B cell (primary cell): ENCODE results near the gene TSPAN5. TPM values are rescaled to one million over a fixed set of nuclear protein-coding genes. Genes with fewer than 3 reads are reported as not detected.

ENCODE experiments used
- ATAC-seq: fragments of 200-7000 bp; cut with Tn5 transposase; one replicate; pipeline ENCODE4 v1.10.0; 2021; ENCODE audit warnings: low read depth, mild to moderate bottlenecking, moderate number of reproducible peaks, moderate library complexity
- CTCF ChIA-PET: fragments of 350-600 bp; sonication (Branson Sonifier 250); formaldehyde crosslinking; loops from one replicate; lab custom pipeline; 2021; ENCODE audit warnings: antibody characterized with exemption, inconsistent platforms; lab: Charles Lee
- POLR2A ChIA-PET: fragments of 350-600 bp; sonication (Branson Sonifier 250); formaldehyde crosslinking; loops from one replicate; lab custom pipeline; 2021; ENCODE audit warnings: antibody characterized with exemption; lab: Charles Lee
- DNase-seq: peaks from one replicate; pipeline ENCODE4 v3.0.0; 2013
- H2AFZ ChIP-seq: 2 replicates; pipeline ENCODE4 v1.6.1; 2012; ENCODE audit warnings: mild to moderate bottlenecking, low read depth, low read length; ENCODE audit not compliant: insufficient read depth, poor library complexity, severe bottlenecking
- H3K27ac ChIP-seq, 2 donors: 1 replicate in 1 of 2; 2 replicates in 1 of 2; pipeline ENCODE4 v1.5.1; 2012 to 2013; ENCODE audit warnings: low read length in 2 of 2, mild to moderate bottlenecking in 2 of 2, moderate library complexity in 1 of 2
- H3K27me3 ChIP-seq, 4 experiments: fragments of 200-600 bp in 1 of 4; sonication (generic) in 1 of 4; replicated peaks in 1 of 4; 1 replicate in 2 of 4; 2 replicates in 2 of 4; pipeline versions ENCODE4 v1.6.1 to v1.7.0; 2013 to 2016; ENCODE audit warnings: low read length in 3 of 4, mild to moderate bottlenecking in 2 of 4, mixed read lengths in 1 of 4, moderate library complexity in 1 of 4; ENCODE audit not compliant: insufficient read depth in 4 of 4, control insufficient read depth in 3 of 4; ENCODE audit errors: control extremely low read depth in 1 of 4
- H3K36me3 ChIP-seq, 2 experiments: replicated peaks in 1 of 2; 1 replicate in 1 of 2; 2 replicates in 1 of 2; pipeline versions ENCODE4 v1.6.1 to v1.7.1; 2013; ENCODE audit warnings: low read length in 1 of 2; ENCODE audit not compliant: insufficient read depth in 2 of 2, control insufficient read depth in 1 of 2; ENCODE audit errors: control extremely low read depth in 1 of 2, extremely low read depth in 1 of 2
- H3K4me1 ChIP-seq, 2 donors: fragments of 200-600 bp in 1 of 2; sonication (generic) in 1 of 2; 1 replicate in 1 of 2; 2 replicates in 1 of 2; pipeline versions ENCODE4 v1.5.1 to v1.6.1; 2013 to 2017; ENCODE audit warnings: low read length in 2 of 2; ENCODE audit not compliant: control insufficient read depth in 2 of 2, insufficient read depth in 2 of 2
- H3K4me2 ChIP-seq: replicated peaks from 2 replicates; pipeline ENCODE3; 2012; ENCODE audit warnings: mild to moderate bottlenecking, low read depth, low read length; ENCODE audit not compliant: poor library complexity, severe bottlenecking
- H3K4me3 ChIP-seq, 5 experiments: fragments of 200-600 bp in 1 of 5; sonication (generic) in 1 of 5; 1 replicate in 3 of 5; 2 replicates in 2 of 5; pipeline versions ENCODE4 v1.5.1 to v1.7.0; 2011 to 2016; ENCODE audit warnings: low read length in 4 of 5, mild to moderate bottlenecking in 4 of 5, low read depth in 2 of 5, control low read depth in 1 of 5, moderate library complexity in 1 of 5; ENCODE audit not compliant: insufficient read depth in 1 of 5; ENCODE audit errors: control extremely low read depth in 1 of 5, extremely low read depth in 1 of 5
- H3K79me2 ChIP-seq: fragments of 200-600 bp; sonication (generic); one replicate; pipeline ENCODE4 v1.6.0; 2016; ENCODE audit warnings: low read length; ENCODE audit not compliant: control insufficient read depth, insufficient read depth
- H3K9ac ChIP-seq: fragments of 200-600 bp; sonication (generic); 2 replicates; pipeline ENCODE4 v1.6.1; 2017; ENCODE audit warnings: mild to moderate bottlenecking, low read length, moderate library complexity
- H3K9me3 ChIP-seq, 3 donors: one replicate each; pipeline versions ENCODE4 v1.6.1 to v1.7.1; 2013; ENCODE audit warnings: low read length in 2 of 3; ENCODE audit not compliant: control insufficient read depth in 2 of 3, insufficient read depth in 1 of 3; ENCODE audit errors: control extremely low read depth in 1 of 3
- H4K20me1 ChIP-seq: 2 replicates; pipeline ENCODE4 v1.6.0; 2012; ENCODE audit warnings: mild to moderate bottlenecking, low read length; ENCODE audit not compliant: insufficient read depth, control insufficient read depth, poor library complexity, severe bottlenecking
- H3K27ac Mint-ChIP-seq: one replicate; pipeline ENCODE4 v1.8.0; 2021; ENCODE audit warnings: mixed read lengths
- H3K27me3 Mint-ChIP-seq: one replicate; pipeline ENCODE4 v1.8.0; 2021; ENCODE audit warnings: mixed read lengths
- H3K4me1 Mint-ChIP-seq: one replicate; pipeline ENCODE4 v1.8.0; 2021; ENCODE audit warnings: mixed read lengths
- H3K4me3 Mint-ChIP-seq: one replicate; pipeline ENCODE4 v1.8.0; 2021; ENCODE audit warnings: mixed read lengths
- H3K9me3 Mint-ChIP-seq: one replicate; pipeline ENCODE4 v1.8.0; 2022; ENCODE audit warnings: mixed read lengths; ENCODE audit not compliant: insufficient read depth
- CTCF ChIP-seq: fragments of 200-600 bp; IDR thresholded peaks from one replicate; pipeline ENCODE4 v1.8.0; 2022; ENCODE audit warnings: antibody characterized with exemption, mild to moderate bottlenecking
- EZH2 ChIP-seq: IDR thresholded peaks from 2 replicates; pipeline ENCODE4 v1.6.1; 2012; ENCODE audit warnings: borderline replicate concordance, low read depth, mild to moderate bottlenecking, moderate library complexity, low read length; ENCODE audit not compliant: insufficient read depth, poor library complexity, severe bottlenecking
- WGBS: methylation state at CpG from one replicate; pipeline ENCODE4 v1.1.5; 2013; ENCODE audit warnings: missing lambda C conversion rate; ENCODE audit not compliant: insufficient coverage; 5-methylcytosine and 5-hydroxymethylcytosine counted together
- intact Hi-C: fragments of 100-400 bp; cut with micrococcal nuclease; formaldehyde crosslinking; loops from one replicate; pipeline ENCODE4 v1.10.0; 2022
- polyA plus RNA-seq: library from polyadenylated mRNA; depleted of rRNA; stranded (reverse); fragments of >200 nt; gene quantifications from 2 replicates; pipeline ENCODE4 v1.2.3, GENCODE V29; 2012
- total RNA-seq, 2 donors: library from RNA; stranded (reverse); fragments of 120-200 nt in 1 of 2; gene quantifications; 1 replicate in 1 of 2; 2 replicates in 1 of 2; pipeline versions ENCODE4 v1.2.3 to v1.2.4, GENCODE V29; 2013 to 2022

TSPAN5 gene
- total and polyA plus RNA-seq, 2 donors (not counting 1 experiment from before 2014, with no cell fraction given), result 2.6 to 5.3 TPM

GRCh38 chr4:98530572-98530971 is 127.8 kb downstream of the TSPAN5 start:
- no peak for ATAC-seq
- Histone ChIP-seq H2AFZ (no peak overlapping the region), H3K4me2 (no peak overlapping the region), H4K20me1 (no peaks in the 10 kb centered on the region), H3K9me3 (no peaks in the 10 kb centered on the region), H3K4me1 (no peaks in the 10 kb centered on the region), H3K79me2 (no peaks in the 10 kb centered on the region), H3K27ac (no peak overlapping the region), H3K4me3 (no peak overlapping the region), H3K36me3 (no peaks in the 10 kb centered on the region), H3K27me3 (no peaks in the 10 kb centered on the region), H3K9ac (no peak overlapping the region)
- ChIA-PET POLR2A (no interaction called here), CTCF (no interaction called here)
- DNase-seq, result no peak
- Mint-ChIP-seq H3K4me1 (no peaks in the 10 kb centered on the region), H3K4me3 (no peak overlapping the region), H3K27ac (no peak overlapping the region), H3K27me3 (no peaks in the 10 kb centered on the region), H3K9me3 (peaks cover 2% of the 10 kb centered on the region)
- intact Hi-C loops, result no loop called here
- no peak for TF ChIP-seq EZH2
- no peak for TF ChIP-seq CTCF
- WGBS, result 100% methylated on average over 1 of the region's 3 CpGs

- intact Hi-C loops, result no loop called here
- Histone ChIP-seq H2AFZ (no peak overlapping the region), H3K4me2 (no peak overlapping the region), H3K9me3 (no peaks in the 10 kb centered on the region), H3K4me1 (no peaks in the 10 kb centered on the region), H3K9ac (no peak overlapping the region), H4K20me1 (no peaks in the 10 kb centered on the region), H3K27me3 (no peaks in the 10 kb centered on the region), H3K27ac (no peak overlapping the region), H3K79me2 (no peaks in the 10 kb centered on the region), H3K36me3 (no peaks in the 10 kb centered on the region), H3K4me3 (no peak overlapping the region)
- POLR2A ChIA-PET, result no interaction called here
- no peaks in the 10 kb centered on the region for H3K4me1 Mint-ChIP-seq
- no CpG with 5 or more reads among the region's 2 CpGs for WGBS
- CTCF ChIA-PET, result no interaction called here
- H3K27me3 Mint-ChIP-seq, result no peaks in the 10 kb centered on the region
- TF ChIP-seq EZH2 (no peak), CTCF (no peak)
- no peak for ATAC-seq
- H3K27ac Mint-ChIP-seq, result no peak overlapping the region
- H3K9me3 Mint-ChIP-seq, result peaks cover 2% of the 10 kb centered on the region
- no peak overlapping the region for H3K4me3 Mint-ChIP-seq
- DNase-seq, result no peak
Observed at GRCh38 chr4:98529970-98530569, 128.3 kb downstream of the TSPAN5 start.
